ENCODE results near the gene NIPBL.

GRCh38 chr5:37045703-37046102, 169.1 kb downstream of the NIPBL start:
- TF ChIP-seq CTCF (IDR thresholded peaks at IDR 0.05; ENCODE audit: insufficient read depth, low read length, poor library complexity, severe bottlenecking) (no peak), EZH2phosphoT487 (conservative IDR thresholded peaks at IDR 0.05; ENCODE audit: low read length) (no peak)

All from SU-DHL-6 (cell line).